ENCODE results near the gene THOC5.

DNA sequence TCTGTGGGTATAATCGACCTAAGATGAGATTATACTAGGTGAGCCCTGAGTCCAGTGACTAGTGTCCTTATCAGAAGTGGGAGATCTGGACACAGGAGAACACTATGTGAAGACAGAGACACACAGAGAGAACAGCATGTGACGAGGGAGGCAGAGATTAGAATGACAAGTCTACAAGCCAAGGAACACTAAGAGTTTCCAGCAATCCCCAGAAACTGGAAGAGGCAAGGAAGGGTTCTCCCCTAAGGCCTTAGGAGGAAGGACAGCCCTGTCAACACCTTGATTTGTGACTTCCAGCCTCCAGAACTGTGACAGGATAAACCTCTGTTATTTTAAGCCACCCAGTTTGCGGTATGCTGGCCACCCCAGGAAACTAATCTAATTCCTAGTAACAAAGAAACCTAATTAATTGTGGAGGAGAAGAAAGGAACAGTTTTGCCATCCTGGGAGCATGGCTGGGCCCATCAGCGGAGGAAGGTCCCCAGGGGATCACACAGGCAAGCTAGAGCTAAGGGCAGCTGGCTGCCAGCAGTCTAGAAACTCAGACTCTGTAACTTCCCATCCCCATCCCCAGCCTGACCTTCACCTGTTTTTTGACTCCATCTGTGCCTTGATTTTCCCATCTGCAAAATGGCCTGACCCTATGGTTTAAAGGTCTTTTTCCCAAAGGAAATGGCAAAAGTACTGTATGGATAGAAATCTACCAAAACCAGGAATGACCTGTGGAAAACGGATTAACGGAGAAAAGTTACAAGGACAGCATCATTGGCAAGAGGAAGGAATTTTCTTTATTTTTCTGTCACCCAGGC, 10.3 kb upstream of the THOC5 start:
- no peak for TF ChIP-seq POLR2AphosphoS5 (IDR thresholded peaks at IDR 0.05; ENCODE audit: low read depth, low read length)
- TF ChIP-seq, protein P1, sequence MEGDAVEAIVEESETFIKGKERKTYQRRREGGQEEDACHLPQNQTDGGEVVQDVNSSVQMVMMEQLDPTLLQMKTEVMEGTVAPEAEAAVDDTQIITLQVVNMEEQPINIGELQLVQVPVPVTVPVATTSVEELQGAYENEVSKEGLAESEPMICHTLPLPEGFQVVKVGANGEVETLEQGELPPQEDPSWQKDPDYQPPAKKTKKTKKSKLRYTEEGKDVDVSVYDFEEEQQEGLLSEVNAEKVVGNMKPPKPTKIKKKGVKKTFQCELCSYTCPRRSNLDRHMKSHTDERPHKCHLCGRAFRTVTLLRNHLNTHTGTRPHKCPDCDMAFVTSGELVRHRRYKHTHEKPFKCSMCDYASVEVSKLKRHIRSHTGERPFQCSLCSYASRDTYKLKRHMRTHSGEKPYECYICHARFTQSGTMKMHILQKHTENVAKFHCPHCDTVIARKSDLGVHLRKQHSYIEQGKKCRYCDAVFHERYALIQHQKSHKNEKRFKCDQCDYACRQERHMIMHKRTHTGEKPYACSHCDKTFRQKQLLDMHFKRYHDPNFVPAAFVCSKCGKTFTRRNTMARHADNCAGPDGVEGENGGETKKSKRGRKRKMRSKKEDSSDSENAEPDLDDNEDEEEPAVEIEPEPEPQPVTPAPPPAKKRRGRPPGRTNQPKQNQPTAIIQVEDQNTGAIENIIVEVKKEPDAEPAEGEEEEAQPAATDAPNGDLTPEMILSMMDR (IDR thresholded peaks at IDR 0.05), result no peak

All from Panc1 (cell line).